ENCODE measurements around the gene SHISA3.

SHISA3 gene

GRCh38 chr4:42445038-42445437 is 47.8 kb downstream of the SHISA3 start:
- DNase-seq (ENCODE audit: low read depth in 2 of 2) = no peak

DNA sequence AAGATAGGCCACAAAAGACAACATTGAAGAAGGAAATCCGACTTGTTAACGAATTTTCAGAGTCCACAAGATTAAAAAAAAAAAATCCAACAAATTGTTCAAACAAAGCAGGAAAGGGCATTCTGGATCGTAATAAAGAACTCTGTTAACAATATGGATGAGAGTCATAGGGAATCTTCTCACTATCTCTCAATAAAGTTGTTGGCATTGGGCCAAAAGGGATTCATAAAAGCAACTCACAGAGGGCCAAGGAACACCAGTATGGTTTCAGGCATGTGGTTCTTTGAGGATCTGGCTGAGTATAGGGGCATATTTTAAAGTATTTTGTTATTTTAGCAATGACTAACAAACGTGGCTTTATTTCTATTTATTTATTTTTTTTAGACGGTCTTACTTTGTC is 49.5 kb downstream of the SHISA3 start:
- no peak for DNase-seq (ENCODE audit: low read depth in 2 of 2)
